ENCODE data around the gene LDAH. TPM values are rescaled to one million over a fixed set of nuclear protein-coding genes. Genes with fewer than 3 reads are reported as not detected.

Gene LDAH
- total RNA-seq, 3 donors from 2014 or later, result 15.2 to 20.8 (median 18.8) TPM

GRCh38 chr2:20670315-20671035, 152.4 kb downstream of the LDAH start:
- intact Hi-C loops (cut with DNase I, micrococcal nuclease), result no loop called here
- no peaks in the 10 kb centered on the region for H3K9me3 ChIP-seq
- ATAC-seq (no peak), DNase-seq (no peak)
- H3K4me1 ChIP-seq (ENCODE audit: low read depth), result peaks cover 21% of the 10 kb centered on the region
- no peak for TF ChIP-seq CTCF (IDR thresholded peaks at IDR 0.05)
- no peaks in the 10 kb centered on the region for H3K36me3 ChIP-seq (ENCODE audit: low read depth)
- no peak overlapping the region for H3K4me3 ChIP-seq

GRCh38 chr2:20669562-20670314, 153.2 kb downstream of the LDAH start:
- no peak for TF ChIP-seq CTCF (IDR thresholded peaks at IDR 0.05)
- ATAC-seq (no peak), DNase-seq (no peak)
- Histone ChIP-seq H3K36me3 (ENCODE audit: low read depth) (no peaks in the 10 kb centered on the region), H3K4me1 (ENCODE audit: low read depth) (peaks cover 22% of the 10 kb centered on the region), H3K4me3 (no peak overlapping the region), H3K9me3 (no peaks in the 10 kb centered on the region)
- intact Hi-C loops (cut with DNase I, micrococcal nuclease), result no loop called here

GRCh38 chr2:20668871-20669475, 153.9 kb downstream of the LDAH start:
- peaks cover 22% of the 10 kb centered on the region for H3K4me1 ChIP-seq (ENCODE audit: low read depth)
- ATAC-seq, result no peak
- intact Hi-C loops (cut with DNase I, micrococcal nuclease), result no loop called here
- DNase-seq, result no peak
- H3K36me3 ChIP-seq (ENCODE audit: low read depth), result no peaks in the 10 kb centered on the region
- H3K4me3 ChIP-seq, result no peak overlapping the region
- TF ChIP-seq CTCF (IDR thresholded peaks at IDR 0.05), result no peak
- no peaks in the 10 kb centered on the region for H3K9me3 ChIP-seq

- ATAC-seq (no peak), DNase-seq (no peak)
- no peak overlapping the region for H3K4me3 ChIP-seq
- H3K4me1 ChIP-seq (ENCODE audit: low read depth), result peaks cover 22% of the 10 kb centered on the region
- no peak for TF ChIP-seq CTCF (IDR thresholded peaks at IDR 0.05)
- no peaks in the 10 kb centered on the region for H3K36me3 ChIP-seq (ENCODE audit: low read depth)
- H3K9me3 ChIP-seq, result no peaks in the 10 kb centered on the region
- intact Hi-C loops (cut with DNase I, micrococcal nuclease), result no loop called here
These were observed 154.4 kb downstream of the LDAH start for GRCh38 chr2:20668451-20668850.

- intact Hi-C loops (cut with DNase I, micrococcal nuclease), result no loop called here
- DNase-seq (no peak), ATAC-seq (no peak)
- Histone ChIP-seq H3K9me3 (no peaks in the 10 kb centered on the region), H3K4me1 (ENCODE audit: low read depth) (peaks cover 22% of the 10 kb centered on the region), H3K36me3 (ENCODE audit: low read depth) (no peaks in the 10 kb centered on the region), H3K4me3 (no peak overlapping the region)
- TF ChIP-seq CTCF (IDR thresholded peaks at IDR 0.05), result no peak
These were observed 155.1 kb downstream of the LDAH start for GRCh38 chr2:20667531-20668401.

All from mucosa of descending colon (tissue), 3 donors.